Renal cortex interstitium (tissue), 11 donors: ENCODE data around the gene HIP1. TPM values are rescaled to one million over a fixed set of nuclear protein-coding genes. Genes with fewer than 3 reads are reported as not detected.
A peak's percentile ranks its signal among the peaks of the same experiment; 100 is the strongest.
"Not testable (repeated sequence)": the region's sequence is repeated elsewhere in the genome, so short reads cannot be mapped to it uniquely, and the experiment has no call there.

Source experiments
- DNase-seq, 11 donors: peaks; one replicate each; pipeline ENCODE4 v3.0.0-alpha.2; 2013; ENCODE audit warnings: low read depth in 9 of 11, low spot score in 4 of 11; ENCODE audit errors: extremely low read depth in 1 of 11
- polyA plus RNA-seq, 3 donors: library from polyadenylated mRNA; unstranded; fragments of 120-200 nt; gene quantifications; one replicate each; pipeline ENCODE4 v1.2.1, GENCODE V29; 2013; ENCODE audit not compliant: insufficient read length in 3 of 3

HIP1 gene
- polyA plus RNA-seq, 3 donors, result 31.3 to 35.7 (median 35.3) TPM

DNA sequence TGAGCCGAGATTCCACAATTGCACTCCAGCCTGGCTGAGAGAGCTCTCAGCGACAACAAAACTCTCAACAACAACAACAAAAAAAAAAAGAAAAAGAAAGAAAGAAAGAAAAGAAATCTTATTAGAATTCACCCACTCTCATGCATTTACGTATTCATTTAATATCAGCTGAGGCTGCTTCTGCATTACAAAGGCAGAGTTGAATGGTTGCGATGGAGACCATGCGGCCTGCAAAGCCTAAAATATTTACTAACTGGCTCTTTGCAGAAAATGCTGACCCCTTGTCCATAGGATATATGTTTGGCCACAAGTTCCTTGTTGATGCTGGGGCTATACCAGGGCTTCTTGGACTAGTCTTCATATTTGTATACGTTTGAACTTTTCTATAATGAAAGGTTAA, 137.2 kb downstream of the HIP1 start:
- no peak for DNase-seq

DNA sequence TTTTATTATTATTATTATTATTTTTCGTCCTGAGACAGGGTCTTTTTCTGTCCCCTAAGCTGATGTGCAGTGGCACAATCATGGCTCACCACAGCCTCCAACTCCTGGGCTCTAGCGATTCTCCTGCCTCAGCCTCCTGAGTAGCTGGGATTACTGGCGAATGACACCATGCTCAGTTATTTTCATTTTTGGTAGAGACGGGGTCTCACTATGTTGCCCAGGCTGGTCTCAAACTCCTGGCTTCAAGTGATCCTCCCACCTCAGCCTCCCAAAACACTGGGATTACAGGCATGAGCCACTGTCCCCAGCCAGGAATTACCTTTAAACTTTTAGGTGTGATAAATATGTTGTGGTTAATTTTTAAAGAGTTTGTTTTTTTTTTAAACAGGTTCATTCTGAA, 138.0 kb downstream of the HIP1 start:
- DNase-seq, result not testable (repeated sequence)

DNA sequence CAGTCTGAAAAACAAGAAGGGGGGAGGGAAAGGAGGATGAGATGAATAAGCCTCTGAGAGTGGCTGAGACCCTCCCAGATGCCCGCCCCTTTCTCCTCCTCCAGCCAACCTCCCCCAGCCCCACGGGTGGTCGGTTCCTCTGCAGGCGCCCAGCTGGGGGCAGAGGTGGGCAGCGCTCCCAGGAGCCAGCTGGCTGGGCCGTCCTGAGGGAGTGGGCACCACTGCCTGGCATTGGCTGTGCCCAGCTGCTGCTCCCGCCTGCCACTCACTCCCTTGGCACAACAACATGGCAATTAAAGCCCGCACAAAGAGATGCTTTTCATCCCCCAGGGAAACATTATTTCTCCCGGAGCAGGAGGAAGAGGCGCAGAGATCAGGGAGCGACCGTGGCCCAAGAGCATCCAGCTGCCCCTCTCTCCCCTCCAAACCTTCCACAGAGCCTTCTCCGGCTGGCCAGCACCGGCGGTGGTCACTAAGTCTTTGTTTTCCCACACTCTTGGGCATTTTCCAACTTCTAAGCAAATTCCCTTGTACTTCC, 139.4 kb downstream of the HIP1 start:
- peak; percentile 51 to 76 (median 62) for DNase-seq

DNA sequence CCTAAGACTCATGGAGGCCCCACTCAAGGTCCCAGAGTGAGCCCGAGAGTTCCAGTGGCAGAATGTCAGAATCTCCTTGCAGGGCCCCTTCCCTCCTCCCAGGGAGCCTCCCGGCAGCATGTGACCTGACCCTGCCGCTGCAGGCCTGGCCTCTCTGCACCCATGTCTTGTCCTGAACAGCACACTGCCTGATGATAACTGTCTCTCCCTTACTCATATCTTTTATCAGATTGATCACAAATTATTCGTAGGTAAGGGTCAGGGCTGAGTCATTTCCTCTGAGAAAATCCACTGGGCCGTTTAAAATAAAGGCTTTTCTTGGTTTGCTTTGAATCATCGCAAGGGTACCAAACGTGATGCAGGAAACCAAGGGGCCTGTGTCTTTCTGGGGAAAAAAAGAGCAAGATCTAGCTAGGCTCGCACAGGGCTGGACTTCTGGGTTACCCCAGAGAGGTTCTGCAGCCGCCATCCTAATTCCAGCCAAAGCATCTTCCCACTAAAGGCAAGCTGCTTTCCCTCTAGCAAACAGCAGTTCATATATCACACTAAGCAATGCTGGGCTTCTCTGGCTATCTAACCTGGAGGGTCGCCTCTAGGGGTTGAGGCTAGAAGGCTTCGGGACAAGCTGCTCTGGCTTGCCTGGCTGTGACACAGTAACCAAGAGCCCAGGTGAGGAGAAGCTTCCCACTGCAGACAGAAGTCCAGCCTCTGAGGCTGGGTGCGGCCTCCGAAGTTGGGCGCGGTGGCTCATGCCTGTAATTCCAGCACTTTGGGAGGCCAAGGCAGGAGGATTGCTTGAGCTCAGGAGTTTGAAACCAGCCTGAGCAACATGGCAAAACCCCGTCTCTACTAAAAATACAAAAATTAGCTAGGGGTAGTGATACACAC, 141.8 kb downstream of the HIP1 start:
- no peak for DNase-seq

DNA sequence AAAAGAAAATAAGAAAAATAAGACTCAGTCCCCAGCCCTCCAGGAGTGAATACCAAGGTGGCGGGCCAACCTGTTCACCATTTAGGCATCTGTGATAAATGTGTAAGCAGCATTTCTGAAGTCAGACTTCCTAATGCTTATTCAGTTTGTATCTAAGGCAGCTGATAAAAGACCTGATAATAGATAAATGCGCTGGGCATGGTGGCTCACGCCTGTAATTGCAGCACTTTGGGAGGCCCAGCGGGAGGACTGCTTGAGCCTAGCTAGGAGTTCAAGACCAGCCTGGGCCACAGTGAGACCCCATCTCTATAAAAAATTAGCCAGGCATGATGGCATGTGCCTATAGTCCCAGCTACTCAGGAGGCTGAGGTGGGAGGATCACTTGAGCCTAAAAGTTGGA, 143.0 kb downstream of the HIP1 start:
- DNase-seq, result no peak

DNA sequence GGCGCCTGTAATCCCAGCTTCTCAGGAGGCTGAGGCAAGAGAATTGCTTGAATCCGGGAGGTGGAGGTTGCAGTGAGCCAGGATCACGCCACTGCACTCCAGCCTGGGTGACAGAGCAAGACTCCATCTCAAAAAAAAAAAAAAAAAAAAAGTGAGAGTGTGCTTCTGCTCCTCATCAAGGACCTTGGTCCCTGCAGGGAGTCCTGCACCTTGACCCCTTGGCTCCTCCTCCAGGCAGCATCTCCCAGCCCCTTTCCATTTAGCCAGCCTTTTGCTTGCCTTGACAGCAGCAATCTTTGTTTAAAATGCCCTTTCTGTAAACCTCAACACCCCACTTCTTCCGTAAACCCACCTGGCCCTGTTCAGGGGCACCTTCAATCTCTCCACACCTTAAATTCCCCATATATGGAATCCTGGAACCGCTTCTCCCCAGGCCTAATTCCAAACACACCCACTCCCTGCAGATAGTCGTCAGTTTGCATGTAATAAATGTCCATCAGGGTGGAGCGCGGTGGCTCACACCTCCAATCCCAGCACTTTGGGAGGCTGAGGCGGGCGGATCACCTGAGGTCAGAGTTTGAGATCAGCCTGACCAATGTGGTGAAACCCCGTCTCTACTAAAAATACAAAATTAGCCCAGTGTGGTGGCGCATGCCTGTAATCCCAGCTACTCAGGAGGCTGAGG, 145.1 kb downstream of the HIP1 start:
- not testable (repeated sequence) for DNase-seq

DNA sequence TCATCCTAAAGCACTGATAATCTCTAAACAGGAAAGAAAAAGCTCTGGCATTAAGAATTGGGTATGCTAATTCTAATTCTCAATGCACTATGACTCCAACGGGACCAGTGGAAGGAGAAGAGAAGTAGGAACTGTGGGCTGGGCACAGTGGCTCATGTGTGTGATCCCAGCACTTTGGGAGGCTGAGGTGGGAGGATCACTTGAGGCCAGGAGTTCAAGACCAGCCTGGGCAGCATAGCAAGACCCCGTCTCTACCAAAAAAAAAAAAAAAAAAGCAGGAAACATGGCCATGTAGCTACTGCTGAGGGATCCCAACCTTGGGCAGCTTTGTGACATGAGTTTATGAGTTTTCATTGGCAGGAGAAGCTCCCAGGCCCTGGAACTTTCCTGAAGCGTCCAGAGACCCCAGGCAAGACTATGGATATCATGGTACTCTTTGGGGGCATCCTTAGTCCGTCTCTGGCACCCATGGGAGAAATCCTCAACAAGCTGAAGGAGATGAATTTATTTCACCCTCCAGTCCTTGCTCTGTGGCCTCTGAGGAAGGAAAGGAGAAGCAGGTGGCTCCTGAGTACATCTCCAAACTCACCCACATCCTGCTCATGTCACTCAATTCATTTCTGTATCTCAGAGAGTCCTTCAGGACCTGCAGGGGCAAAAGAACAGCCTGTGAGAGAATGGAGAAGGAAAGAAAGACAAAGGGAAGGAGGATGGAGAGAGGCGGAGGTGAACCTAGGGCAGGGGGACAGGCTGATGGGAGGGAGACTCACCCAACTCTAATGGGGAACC, 147.1 kb downstream of the HIP1 start:
- no peak for DNase-seq

DNA sequence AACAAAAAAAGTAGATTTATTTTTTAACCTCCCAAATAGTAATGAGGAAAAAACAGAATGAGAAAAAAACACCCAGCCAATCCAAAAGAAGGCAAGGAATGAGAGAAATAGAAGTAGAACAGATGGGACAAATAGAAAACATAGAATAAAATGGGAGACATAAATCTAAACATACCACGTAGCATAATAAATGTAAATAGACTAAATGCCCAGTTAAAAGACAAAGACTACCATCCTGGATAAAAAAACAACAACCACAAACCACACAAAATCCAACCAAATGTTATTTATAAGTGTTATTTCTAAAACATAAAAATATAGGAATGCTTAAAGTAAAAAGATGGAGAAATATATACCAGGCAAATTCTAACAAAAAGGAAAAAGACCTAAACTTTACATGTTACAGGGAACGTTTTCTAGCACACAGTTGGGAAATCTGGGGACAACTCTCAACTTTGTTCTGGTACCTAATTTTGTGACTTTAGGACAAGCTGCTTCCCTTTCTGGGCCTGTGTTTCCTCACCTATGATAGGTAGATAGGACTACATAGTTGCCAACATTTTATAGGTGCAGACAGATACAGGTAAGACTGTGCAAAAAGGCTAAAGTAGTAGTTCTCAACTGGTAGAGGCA, 148.3 kb downstream of the HIP1 start:
- DNase-seq, result no peak

DNA sequence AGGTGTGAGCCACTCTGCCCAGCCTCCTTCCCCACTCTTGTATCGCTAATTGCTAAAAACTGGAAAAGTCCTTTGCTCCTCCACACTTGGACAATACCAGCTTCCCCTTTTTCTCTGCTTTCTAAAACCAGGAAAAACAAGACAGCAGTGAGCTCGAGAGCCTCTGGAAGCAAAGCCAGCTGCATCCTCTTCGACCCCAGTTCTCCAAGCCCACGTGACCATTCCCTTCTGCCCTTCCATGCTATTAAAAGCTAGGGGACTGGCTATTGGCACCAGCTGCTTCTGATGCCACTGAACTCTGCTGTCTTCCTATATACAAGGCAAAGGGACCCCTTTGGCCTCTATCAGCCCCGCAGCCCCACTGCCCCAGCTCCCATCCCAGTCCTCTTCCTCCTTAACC, 154.4 kb downstream of the HIP1 start:
- DNase-seq, result no peak

DNA sequence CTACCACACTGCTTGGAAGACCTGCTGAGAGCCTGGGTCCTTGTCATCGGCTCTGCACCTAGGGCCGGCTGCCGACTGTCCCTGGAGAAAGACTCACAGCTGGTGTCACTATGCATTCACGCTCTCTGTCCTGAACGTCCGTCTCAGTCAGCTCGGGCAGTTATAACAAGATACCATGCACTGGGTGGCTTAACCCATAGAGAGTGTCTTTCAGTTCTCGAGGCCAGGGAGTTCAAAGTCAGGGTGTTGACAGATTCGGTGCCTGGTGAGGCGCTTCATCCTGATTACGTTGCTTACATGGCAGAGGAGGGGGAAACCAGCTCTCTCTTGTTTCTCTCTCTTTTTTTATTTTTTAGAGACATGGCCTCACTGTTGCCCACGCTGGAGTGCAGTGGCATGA, 155.5 kb downstream of the HIP1 start:
- DNase-seq, result no peak

DNA sequence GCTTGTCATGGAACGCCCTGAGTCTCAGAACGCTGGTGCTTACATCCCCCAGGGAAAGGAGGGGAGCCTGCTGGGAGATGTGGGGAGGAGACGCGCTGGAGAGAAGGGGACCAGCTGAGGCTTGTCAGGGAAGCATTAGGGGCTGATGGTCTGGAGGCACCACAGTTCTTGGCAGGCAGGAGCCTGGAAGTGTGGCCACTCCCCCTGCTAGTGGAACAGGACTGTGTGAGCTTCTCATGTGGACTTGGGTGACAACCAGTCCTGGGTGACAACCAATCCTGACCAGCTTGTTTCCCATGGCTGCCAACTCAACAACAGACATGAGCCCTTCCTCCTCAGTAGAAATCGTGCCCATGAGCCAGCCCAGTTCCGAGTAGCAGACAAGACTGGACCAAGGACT, 158.8 kb downstream of the HIP1 start:
- peak in 4 of 11 donors; percentile 13 to 39 (median 24) for DNase-seq

DNA sequence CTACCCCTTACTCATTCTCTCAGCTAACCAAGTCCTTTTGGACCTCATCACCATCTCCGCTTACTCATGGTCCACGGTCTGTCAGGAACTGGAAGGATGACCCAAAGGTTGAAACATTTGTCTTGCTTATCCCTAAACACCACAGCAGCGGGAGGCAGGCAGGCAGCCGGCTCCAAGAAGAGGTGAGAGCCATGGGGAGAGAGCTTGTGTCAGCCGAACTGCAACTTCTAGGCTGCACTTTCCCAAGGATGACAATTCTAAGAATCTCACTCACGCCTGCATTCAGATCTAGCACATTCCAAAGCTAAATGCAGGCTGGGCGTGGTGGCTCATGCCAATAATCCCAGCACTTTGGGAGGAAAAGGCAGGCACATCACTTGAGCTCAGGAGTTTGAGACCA, 160.7 kb downstream of the HIP1 start:
- DNase-seq, result no peak

DNA sequence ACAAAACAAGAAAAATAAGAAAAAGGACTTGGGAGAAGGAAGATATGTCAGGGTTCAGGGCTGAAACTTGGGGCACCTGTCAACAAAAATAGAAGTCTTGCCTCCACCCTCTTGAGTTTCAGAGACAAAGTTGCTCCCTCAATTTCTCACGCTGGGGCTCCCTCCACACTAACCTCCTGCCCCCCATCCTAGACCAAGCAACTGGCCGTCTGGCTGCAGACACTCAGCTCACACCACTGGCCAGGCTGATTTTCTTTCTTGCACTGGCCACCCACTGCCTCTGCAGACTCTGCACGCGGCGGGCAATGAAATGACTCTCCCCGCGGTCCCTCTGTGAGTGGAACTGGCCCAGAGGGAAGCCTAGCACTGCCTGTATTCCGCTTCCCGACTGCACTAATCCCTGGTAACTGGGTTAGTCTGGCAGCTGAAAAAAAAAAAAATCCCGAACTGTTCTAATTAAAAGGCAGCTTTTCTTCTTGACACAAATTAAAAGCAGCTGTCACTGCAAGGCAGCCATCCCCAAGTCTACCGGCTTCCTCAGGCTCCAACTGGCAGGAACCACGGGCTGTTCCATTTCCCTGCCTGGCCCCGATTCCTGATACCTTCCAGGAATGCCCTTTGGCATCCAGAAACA, 163.1 kb downstream of the HIP1 start:
- no peak for DNase-seq

DNA sequence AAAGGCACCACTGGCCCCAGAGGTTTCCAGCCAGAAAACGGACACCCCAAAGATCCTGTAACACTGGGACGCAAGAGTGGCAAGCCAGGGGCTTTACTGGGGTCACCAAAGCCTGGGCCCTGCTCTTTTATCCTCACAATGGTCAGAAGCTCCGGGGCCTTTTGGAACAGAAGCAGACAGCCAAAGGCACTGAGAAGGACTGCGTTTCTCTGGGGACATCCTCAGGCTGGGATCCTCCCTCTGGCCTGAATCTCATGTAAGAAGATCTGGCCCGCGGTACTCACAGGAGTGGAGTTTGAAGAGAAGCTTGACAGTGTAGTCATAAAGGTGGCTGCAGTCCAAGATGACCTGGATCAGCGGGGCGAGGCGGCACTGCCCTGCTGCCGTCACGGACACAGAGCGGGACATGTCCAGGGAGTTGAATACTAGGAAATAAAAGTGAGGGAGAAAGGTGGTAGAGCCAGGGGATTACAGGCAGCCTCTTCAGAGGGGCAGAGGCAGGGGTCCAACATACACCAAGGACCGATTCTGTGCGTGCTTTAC, 165.2 kb downstream of the HIP1 start:
- DNase-seq, result no peak

DNA sequence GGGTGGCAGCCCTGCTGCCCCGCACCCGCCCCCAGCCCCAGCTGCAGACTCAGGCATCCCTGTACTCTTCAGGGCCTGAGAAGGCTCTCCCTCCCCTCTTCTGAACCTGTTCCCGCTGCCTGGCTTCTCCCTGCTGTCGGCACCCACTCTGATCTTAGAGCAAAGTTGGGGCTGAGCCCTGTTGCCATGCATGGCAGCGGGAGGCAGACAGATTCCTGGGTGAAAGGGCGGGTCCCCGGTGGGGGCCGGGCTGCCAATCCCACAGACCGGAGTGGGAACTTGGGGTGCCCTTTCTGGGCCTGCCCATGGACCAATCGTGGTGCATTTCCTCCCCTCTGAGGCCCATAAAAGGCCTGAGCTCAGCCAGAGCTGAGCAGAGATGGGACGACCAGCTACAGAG, 165.9 kb downstream of the HIP1 start:
- no peak for DNase-seq

DNA sequence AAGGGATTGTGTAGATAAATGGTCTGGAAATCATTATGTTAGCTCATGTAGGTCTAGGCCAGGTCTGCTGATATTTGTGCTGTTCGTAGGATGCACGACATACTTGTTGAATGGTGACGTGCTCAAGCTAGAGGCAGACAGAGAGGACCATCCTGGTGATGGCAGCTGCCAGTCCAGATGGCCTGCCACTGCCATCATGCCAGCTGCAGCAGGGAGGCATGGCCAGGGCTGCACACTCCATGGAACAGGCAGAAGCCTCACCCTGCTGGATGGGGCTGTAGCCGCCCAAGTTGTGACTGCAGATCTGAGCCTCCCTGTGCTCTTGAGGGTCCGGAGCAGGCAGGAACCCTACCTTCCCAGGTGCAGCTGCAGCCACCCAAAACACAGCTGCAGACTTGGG, 166.3 kb downstream of the HIP1 start:
- no peak for DNase-seq

DNA sequence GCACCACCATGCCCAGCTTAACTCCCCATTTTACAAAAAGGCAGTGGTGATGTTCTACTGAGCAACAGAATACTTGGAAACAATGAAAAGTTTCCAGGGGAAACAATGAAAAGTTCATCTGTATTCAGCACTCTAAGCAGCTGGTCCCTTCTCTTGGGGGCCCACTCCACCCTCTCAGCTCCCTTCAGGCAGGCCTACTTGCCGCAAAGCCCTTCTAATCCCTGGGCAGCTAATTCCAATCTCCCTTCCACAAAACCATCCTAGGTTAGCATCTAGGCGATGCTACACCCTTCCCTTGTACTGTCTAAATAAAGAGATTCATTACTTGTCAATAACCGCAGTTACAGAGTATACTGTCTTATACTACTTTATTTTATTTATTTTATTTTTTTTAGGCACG, 167.5 kb downstream of the HIP1 start:
- DNase-seq, result no peak

DNA sequence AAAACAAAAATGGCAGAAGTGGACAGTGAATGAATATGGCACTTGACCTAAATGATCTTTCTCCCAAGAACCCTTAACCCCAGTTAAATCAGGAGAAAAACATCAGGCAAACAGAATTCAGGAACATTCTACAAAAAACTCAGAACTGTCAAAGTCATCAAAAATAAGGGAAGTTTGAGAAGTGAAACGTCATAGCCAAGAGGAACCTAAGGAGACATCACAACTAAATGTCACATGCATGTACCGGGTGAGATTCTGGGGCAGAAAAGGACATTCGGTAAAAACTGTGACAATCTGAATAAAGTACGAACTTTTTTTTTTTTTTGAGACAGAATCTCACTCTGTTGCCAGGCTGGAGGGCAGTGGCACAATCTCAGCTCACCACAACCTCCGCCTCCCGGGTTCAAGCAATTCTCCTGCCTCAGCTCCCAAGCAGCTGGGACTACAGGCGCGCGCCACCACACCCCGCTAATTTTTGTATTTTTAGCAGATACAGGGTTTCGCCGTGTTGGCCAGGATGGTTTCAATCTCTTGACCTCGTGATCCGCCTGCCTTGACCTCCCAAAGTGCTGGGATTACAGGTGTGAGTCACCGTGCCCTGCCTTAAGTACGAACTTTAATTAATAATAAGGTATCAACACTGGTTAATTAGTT, 169.0 kb downstream of the HIP1 start:
- DNase-seq, result not testable (repeated sequence)
